ENCODE data around the gene FRS3.
"Not testable (repeated sequence)": the region's sequence is repeated elsewhere in the genome, so short reads cannot be mapped to it uniquely, and the experiment has no call there.

Gene FRS3, protein sequence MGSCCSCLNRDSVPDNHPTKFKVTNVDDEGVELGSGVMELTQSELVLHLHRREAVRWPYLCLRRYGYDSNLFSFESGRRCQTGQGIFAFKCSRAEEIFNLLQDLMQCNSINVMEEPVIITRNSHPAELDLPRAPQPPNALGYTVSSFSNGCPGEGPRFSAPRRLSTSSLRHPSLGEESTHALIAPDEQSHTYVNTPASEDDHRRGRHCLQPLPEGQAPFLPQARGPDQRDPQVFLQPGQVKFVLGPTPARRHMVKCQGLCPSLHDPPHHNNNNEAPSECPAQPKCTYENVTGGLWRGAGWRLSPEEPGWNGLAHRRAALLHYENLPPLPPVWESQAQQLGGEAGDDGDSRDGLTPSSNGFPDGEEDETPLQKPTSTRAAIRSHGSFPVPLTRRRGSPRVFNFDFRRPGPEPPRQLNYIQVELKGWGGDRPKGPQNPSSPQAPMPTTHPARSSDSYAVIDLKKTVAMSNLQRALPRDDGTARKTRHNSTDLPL
- total RNA-seq: 1.3 to 8.2 (median 4.6) reads per million in 9 experiments

DNA sequence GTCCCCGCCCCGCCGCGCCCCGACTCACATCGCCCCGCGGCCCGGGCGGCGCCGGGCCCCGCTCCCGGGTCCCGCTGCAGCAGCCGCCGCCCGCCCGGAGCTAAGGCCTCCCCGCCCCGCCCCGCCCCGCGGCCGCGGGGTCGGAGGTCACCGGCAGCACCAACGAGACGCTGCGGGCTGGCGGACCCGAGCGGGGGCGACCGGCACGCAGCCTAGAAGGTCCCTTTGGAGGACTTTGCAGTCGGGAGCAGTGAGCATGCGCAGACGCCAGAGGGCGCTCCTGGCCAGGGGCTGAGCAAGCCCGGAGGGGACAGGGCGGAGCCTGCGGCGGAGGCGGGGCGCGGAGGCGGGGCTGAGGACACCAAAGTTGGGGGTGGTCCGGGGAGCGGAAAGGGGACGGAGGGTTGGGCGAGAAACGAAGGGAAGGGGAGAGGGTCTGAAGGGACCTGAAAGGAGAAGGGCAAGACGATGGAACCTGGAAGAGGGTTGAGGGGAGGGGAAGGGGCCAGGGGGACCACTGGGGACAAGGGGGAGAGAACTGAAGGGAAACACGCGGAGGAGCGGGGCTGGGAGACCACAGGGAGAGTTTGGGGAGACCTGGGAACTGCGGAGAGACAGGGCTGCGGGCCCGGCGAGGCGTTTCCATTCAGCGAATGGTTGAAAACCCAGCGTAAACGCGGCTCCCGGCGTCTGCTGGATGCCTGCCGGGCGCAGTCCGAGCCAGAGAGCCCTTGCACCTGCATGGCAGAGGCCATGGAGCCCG, at the start of gene FRS3:
Gene FRS3 (minus strand): TSS at position 113 of the 763 bp plus-strand sequence. CDS start 2,913 bp downstream, outside the sequence.
- peaks cover 0 to 8% of the 10 kb centered on the region in 2 donors for H3K27me3 Mint-ChIP-seq
- H3K27ac Mint-ChIP-seq: peak within 1 kb of the TSS; percentile 63 to 86
- peaks cover 13 to 16% of the 10 kb centered on the region in 2 donors for H3K4me1 Mint-ChIP-seq (ENCODE audit: low read depth in 2 of 2)
- H3K4me3 Mint-ChIP-seq: peak within 1 kb of the TSS; percentile 88 to 89
- ATAC-seq (replicated peaks): peak; percentile 95
- peaks cover 3% of the 10 kb centered on the region for H3K36me3 Mint-ChIP-seq (ENCODE audit: insufficient read depth)
- no peaks in the 10 kb centered on the region for H3K9me3 Mint-ChIP-seq
- peak; percentile 98 to 99 (median 99) for DNase-seq

DNA sequence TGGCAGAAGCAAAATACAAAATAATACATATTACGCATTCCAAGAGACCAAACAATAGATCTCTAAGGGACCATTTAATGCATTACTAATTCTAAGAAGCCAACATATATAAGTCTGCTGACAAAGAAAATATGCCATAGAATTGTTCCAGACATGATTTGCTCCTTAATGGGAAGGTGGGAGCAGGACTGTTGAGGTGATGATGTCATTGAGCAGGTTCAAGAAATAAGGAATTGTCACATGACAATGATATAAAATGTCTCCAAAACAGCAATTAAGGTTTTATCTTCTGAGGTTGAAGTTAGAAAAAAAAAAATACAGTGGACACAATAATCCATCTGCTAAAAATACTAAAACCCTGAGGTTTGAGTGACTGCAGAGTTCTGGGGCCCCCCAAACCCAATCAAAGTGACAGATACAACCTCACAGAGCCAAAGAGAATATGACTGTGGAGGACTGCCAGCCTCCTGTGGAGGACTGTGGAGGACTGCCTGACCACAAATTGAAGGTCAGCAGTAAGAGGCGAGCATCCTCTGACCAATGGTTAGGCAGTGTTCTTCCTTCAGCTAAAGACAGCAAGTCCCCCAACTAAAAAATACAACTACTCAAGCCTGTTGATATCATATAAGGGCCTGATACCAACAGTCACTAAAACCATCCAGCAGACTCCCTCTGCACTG, 46.8 kb upstream of the FRS3 start:
- no peaks in the 10 kb centered on the region for H3K4me1 Mint-ChIP-seq (ENCODE audit: low read depth in 2 of 2)
- H3K27me3 Mint-ChIP-seq: no peaks in the 10 kb centered on the region
- no peak for ATAC-seq (replicated peaks)
- H3K36me3 Mint-ChIP-seq (ENCODE audit: insufficient read depth): no peaks in the 10 kb centered on the region
- no peak overlapping the region for H3K4me3 Mint-ChIP-seq
- H3K9me3 Mint-ChIP-seq: no peaks in the 10 kb centered on the region
- no peak for DNase-seq
- no peak overlapping the region for H3K27ac Mint-ChIP-seq

DNA sequence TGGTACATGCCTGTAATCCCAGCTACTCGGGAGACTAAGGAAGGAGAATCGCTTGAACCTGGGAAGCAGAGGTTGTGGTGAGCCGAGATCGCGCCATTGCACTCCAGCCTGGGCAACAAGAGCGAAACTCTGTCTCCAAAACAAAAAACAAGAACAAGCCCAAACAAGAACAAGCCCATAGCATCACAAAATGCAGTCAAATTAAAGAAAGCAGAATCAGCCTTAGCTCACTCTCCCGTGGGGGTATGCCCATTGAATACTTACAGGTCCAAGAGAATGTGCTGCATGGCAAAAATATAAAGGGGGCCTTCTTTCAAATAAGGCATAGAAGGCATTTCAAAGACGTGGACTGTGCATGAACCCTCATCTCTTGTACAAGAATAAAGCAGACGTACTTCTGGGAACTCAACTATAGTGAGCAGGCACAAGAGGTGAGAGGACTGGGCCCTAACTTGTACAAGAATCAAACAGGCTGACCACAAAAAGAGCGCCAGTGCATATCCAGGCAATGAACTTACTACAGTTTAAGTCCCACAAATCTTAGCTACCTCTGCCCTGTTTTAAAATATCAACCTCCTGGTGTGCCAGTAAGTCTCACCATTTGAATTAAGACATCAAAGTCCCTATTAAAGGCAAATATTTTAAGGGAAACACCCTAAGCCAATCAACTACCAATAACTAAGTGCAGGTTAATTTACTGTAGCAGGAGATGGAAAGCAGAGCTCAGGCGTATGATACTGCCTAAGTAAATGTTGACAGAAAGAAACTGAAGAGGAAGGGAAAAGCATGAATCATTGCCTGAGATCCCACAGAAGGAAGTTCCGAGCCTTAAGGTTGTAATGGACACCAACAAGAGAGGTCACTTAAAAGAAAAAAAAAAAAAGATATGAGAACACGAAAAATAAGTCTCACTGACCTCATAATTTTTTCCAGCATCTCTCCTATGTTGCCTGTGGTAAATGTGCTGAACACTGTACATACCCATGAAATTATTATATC, 45.2 kb upstream of the FRS3 start:
- no peak for ATAC-seq (replicated peaks)
- Mint-ChIP-seq H3K9me3 (no peaks in the 10 kb centered on the region), H3K27me3 (no peaks in the 10 kb centered on the region), H3K4me3 (no peak overlapping the region), H3K4me1 (ENCODE audit: low read depth in 2 of 2) (no peaks in the 10 kb centered on the region), H3K36me3 (ENCODE audit: insufficient read depth) (no peaks in the 10 kb centered on the region), H3K27ac (no peak overlapping the region)
- DNase-seq: no peak

DNA sequence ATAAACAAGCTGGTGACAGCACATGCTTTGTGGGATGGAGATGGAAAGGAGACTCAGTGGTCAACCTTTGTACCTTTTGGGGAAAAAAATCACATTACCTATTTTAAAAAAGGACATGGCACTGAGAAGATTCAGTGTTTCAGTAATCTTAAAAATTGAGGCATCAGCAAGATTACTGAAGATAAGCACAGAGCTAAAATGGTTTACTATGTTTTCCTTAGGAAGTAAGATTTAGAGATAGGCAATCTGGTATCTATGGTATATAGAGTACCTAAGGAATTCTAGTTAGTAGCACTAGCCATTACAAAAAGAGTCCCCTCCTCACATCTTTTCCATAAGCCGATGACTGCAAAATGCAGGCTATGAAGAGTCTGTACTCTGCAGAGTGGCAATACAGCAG, 43.5 kb upstream of the FRS3 start:
- Mint-ChIP-seq H3K27me3 (no peaks in the 10 kb centered on the region), H3K27ac (no peak overlapping the region), H3K36me3 (ENCODE audit: insufficient read depth) (no peaks in the 10 kb centered on the region), H3K4me3 (no peak overlapping the region), H3K4me1 (ENCODE audit: low read depth in 2 of 2) (no peaks in the 10 kb centered on the region), H3K9me3 (no peaks in the 10 kb centered on the region)
- ATAC-seq (replicated peaks) (no peak), DNase-seq (no peak)

DNA sequence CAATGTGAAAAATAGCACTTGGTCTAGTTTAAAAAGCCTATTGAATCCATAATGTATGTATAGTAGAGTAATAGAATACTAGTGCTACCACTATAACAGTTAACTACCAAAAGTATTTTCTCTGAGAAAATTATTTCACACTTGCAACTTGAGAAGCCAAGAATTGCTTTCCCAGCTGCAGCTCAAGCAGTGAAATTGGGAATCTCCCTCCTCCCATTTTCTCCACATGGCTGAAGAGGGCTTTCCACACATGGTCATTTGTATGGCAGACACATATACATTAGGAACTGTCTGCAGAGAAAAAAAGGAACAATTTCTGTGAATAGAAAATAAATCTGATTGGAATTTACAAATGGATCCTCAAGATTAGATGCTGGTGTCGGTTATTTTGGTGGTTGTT, 42.3 kb upstream of the FRS3 start:
- Mint-ChIP-seq H3K27me3 (no peaks in the 10 kb centered on the region), H3K4me1 (ENCODE audit: low read depth in 2 of 2) (no peaks in the 10 kb centered on the region), H3K9me3 (no peaks in the 10 kb centered on the region), H3K27ac (no peak overlapping the region), H3K4me3 (no peak overlapping the region), H3K36me3 (ENCODE audit: insufficient read depth) (no peaks in the 10 kb centered on the region)
- ATAC-seq (replicated peaks) (no peak), DNase-seq (no peak)

DNA sequence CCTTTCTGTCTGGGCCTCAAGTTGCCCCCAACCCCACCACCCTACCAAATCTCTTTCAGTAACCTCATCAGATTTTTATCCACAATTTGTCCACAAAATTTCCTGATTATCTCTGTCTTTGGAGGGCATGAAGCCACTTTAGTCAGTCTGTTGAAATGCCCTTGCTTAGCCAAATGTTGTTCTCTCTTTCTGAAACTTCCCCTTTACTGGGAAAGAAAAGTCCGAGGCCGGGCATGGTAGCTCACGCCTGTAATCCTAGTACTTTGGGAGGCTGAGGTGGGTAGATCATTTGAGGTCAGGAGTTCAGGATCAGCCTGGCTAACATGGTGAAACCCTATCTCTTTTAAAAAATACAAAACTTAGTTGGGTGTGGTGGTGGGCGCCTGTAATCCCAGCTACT, 41.6 kb upstream of the FRS3 start:
- no peak overlapping the region for H3K27ac Mint-ChIP-seq
- ATAC-seq (replicated peaks) (no peak), DNase-seq (no peak)
- no peaks in the 10 kb centered on the region for H3K9me3 Mint-ChIP-seq
- no peaks in the 10 kb centered on the region for H3K4me1 Mint-ChIP-seq (ENCODE audit: low read depth in 2 of 2)
- no peak overlapping the region for H3K4me3 Mint-ChIP-seq
- no peaks in the 10 kb centered on the region for H3K27me3 Mint-ChIP-seq
- H3K36me3 Mint-ChIP-seq (ENCODE audit: insufficient read depth): no peaks in the 10 kb centered on the region

DNA sequence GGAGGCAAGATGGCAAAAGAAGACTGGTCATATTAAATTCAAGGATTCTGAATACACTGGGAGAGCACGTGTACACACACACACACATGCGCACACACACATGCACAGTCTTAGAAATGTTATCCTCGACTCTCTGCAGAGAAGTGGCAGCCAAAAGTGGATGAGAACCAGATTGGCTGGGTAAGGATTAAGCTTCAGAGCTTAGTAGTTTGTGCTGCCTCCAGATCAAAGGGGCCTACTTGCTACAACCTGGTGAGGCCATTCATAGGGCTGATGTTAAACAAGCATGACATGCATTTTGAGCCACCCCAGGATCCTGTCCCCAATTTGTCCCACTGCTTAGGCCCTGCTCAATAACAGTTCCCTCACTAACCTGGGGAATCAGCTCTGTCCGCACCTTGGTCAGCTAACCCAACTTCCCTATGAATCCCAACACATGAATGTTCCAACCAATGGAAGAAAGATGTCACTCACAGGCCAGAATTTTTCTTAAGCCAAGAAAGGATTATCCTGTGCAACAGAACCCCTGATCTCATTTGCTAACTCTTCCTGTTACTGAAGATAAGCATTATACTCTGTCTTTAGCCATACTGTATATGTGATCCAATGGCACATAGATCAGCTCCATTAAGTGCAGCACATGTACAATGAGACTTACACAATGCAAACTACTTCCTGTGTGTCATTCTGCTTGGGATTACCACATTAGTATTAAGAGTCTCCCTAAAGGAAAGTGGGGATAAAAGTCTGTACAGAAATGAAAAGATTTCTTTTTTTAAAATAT, 38.8 kb upstream of the FRS3 start:
- H3K27ac Mint-ChIP-seq: no peak overlapping the region
- H3K4me1 Mint-ChIP-seq (ENCODE audit: low read depth in 2 of 2): no peaks in the 10 kb centered on the region
- no peaks in the 10 kb centered on the region for H3K27me3 Mint-ChIP-seq
- H3K36me3 Mint-ChIP-seq (ENCODE audit: insufficient read depth): no peaks in the 10 kb centered on the region
- DNase-seq (no peak), ATAC-seq (replicated peaks) (no peak)
- no peak overlapping the region for H3K4me3 Mint-ChIP-seq
- no peaks in the 10 kb centered on the region for H3K9me3 Mint-ChIP-seq

DNA sequence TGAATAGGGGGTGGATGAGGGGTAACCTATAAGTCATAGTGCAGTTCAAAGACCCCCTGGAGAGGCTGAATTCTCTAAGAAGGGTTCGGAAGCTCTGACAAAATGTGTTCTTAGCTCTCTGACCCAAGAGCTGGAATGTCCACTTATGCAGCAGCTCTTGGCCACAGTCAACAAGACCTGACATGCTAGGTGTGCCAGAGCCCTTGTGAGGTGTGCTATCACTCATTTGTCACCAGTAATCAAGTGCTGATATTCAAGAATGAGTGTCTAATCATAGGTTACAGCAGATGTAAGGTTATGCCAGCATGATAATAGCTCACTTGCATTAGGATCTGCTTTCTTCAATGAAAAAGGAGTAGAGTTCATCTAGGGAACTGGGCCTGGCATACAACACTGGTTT, 35.9 kb upstream of the FRS3 start:
- H3K27me3 Mint-ChIP-seq: no peaks in the 10 kb centered on the region
- H3K36me3 Mint-ChIP-seq (ENCODE audit: insufficient read depth): no peaks in the 10 kb centered on the region
- no peaks in the 10 kb centered on the region for H3K9me3 Mint-ChIP-seq
- H3K27ac Mint-ChIP-seq: no peak overlapping the region
- H3K4me1 Mint-ChIP-seq (ENCODE audit: low read depth in 2 of 2): no peaks in the 10 kb centered on the region
- ATAC-seq (replicated peaks) (no peak), DNase-seq (no peak)
- no peak overlapping the region for H3K4me3 Mint-ChIP-seq

DNA sequence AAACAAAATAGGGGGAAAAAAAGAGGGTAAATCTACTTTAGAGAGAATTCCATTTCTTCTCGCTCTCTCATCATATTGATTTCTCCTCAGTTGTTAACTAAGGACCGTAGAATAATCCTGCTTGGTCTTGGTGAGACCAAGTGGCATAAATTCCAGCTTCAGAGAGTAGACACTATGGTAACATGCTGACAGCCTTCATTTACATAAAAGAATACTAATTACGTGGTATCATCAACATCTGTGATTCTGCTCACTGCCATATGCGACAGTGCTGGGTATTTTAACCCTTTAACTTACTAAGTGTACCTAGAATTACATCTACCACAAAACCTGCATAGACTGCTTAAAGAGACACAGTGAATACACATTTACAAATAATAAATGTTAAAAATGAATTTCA, 34.9 kb upstream of the FRS3 start:
- Mint-ChIP-seq H3K9me3 (no peaks in the 10 kb centered on the region), H3K27ac (no peak overlapping the region), H3K36me3 (ENCODE audit: insufficient read depth) (no peaks in the 10 kb centered on the region), H3K4me3 (no peak overlapping the region), H3K27me3 (no peaks in the 10 kb centered on the region), H3K4me1 (ENCODE audit: low read depth in 2 of 2) (no peaks in the 10 kb centered on the region)
- ATAC-seq (replicated peaks) (no peak), DNase-seq (no peak)

DNA sequence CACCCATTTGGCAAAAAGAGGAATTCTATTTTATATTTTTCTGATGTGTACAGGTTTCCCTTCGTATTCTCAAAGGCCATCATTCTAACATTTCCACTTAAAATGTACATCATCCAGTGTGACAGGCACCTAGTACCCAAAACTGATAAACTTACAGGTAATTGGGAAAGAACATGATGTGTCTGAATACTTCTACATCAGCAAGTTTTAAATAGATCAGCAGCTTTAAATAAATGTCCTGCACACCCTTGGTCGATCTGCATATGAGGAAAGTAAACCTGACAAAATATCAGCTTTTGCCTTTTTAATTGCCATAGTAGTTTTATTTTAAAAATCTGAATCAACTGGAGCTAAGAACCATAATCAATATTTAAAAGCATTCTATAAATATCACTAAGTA, 34.3 kb upstream of the FRS3 start:
- no peaks in the 10 kb centered on the region for H3K9me3 Mint-ChIP-seq
- ATAC-seq (replicated peaks) (no peak), DNase-seq (no peak)
- H3K36me3 Mint-ChIP-seq (ENCODE audit: insufficient read depth): no peaks in the 10 kb centered on the region
- no peaks in the 10 kb centered on the region for H3K4me1 Mint-ChIP-seq (ENCODE audit: low read depth in 2 of 2)
- no peaks in the 10 kb centered on the region for H3K27me3 Mint-ChIP-seq
- H3K27ac Mint-ChIP-seq: no peak overlapping the region
- no peak overlapping the region for H3K4me3 Mint-ChIP-seq

DNA sequence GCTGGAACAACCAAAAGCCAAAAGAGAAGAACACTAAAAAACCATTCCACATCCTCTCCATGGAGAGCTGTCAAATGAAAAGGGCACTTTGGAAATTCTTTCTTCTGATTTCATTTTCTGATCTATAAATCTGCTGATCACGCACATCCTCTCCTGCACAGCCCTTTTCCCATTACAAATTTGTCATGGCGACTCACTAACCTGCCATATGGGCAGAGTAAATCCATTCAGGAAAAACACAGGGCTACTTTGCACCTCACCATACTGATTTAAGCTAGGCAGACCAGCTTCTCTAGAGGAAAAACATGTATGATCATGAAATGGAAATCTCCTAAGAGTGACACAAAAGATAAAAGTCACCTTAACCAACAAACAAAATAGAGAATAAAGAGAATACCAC, 33.8 kb upstream of the FRS3 start:
- H3K27ac Mint-ChIP-seq: no peak overlapping the region
- ATAC-seq (replicated peaks) (no peak), DNase-seq (no peak)
- H3K27me3 Mint-ChIP-seq: no peaks in the 10 kb centered on the region
- no peak overlapping the region for H3K4me3 Mint-ChIP-seq
- no peaks in the 10 kb centered on the region for H3K9me3 Mint-ChIP-seq
- no peaks in the 10 kb centered on the region for H3K4me1 Mint-ChIP-seq (ENCODE audit: low read depth in 2 of 2)
- H3K36me3 Mint-ChIP-seq (ENCODE audit: insufficient read depth): no peaks in the 10 kb centered on the region

DNA sequence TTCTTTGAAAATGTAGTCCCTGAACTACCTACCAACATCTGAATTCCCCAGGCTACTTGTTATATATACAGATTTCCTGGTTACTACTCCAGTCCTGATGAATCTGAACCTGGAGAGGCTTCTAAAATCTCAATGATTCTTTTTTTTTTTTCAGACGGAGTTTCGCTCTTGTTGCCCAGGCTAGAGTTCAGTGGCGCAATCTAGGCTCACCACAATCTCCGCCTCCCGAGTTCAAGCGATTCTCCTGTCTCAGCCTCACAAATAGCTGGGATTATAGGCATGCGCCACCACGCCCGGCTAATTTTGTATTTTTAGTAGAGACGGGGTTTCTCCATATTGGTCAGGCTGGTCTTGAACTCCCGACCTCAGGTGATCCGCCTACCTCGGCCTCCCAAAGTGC, 32.2 kb upstream of the FRS3 start:
- not testable (repeated sequence) for DNase-seq; H3K4me1 Mint-ChIP-seq (ENCODE audit: low read depth in 2 of 2); ATAC-seq (replicated peaks); H3K27me3 Mint-ChIP-seq; H3K9me3 Mint-ChIP-seq; H3K4me3 Mint-ChIP-seq; H3K27ac Mint-ChIP-seq; H3K36me3 Mint-ChIP-seq (ENCODE audit: insufficient read depth)
